ENCODE results near the gene DCUN1D4.
"Not testable (repeated sequence)": the region's sequence is repeated elsewhere in the genome, so short reads cannot be mapped to it uniquely, and the experiment has no call there.

Gene DCUN1D4

GRCh38 chr4:51895816-51896408, 53.0 kb downstream of the DCUN1D4 start:
- no peak for DNase-seq

GRCh38 chr4:51901363-51901762, 58.4 kb downstream of the DCUN1D4 start:
- no peak for DNase-seq

- no peak for DNase-seq
Measured at GRCh38 chr4:51906167-51906958, 63.4 kb downstream of the DCUN1D4 start.

- no peak for DNase-seq
Measured at GRCh38 chr4:51907006-51907669, 64.2 kb downstream of the DCUN1D4 start.

GRCh38 chr4:51909236-51909703, 66.3 kb downstream of the DCUN1D4 start:
- no peak for DNase-seq

GRCh38 chr4:51918251-51918650, 75.3 kb downstream of the DCUN1D4 start:
- no peak for DNase-seq

- DNase-seq: no peak
Measured at GRCh38 chr4:51923343-51923742, 80.4 kb downstream of the DCUN1D4 start.

GRCh38 chr4:51925307-51925706, 82.4 kb downstream of the DCUN1D4 start:
- DNase-seq: no peak

- DNase-seq: no peak
Measured at GRCh38 chr4:51930557-51930956, 87.6 kb downstream of the DCUN1D4 start.

- no peak for DNase-seq
Measured at GRCh38 chr4:51931461-51931860, 88.5 kb downstream of the DCUN1D4 start.

GRCh38 chr4:51932261-51932660, 89.3 kb downstream of the DCUN1D4 start:
- DNase-seq: no peak

GRCh38 chr4:51932684-51933083, 89.7 kb downstream of the DCUN1D4 start:
- no peak for DNase-seq

- DNase-seq: not testable (repeated sequence)
Measured at GRCh38 chr4:51940460-51940859, 97.5 kb downstream of the DCUN1D4 start.

- no peak for DNase-seq
Measured at GRCh38 chr4:51942108-51942832, 99.3 kb downstream of the DCUN1D4 start.

- no peak for DNase-seq
Measured at GRCh38 chr4:51942833-51943215, 99.9 kb downstream of the DCUN1D4 start.

GRCh38 chr4:51943221-51943620, 100.3 kb downstream of the DCUN1D4 start:
- no peak for DNase-seq

GRCh38 chr4:51958199-51958968, 115.4 kb downstream of the DCUN1D4 start:
- DNase-seq: no peak

GRCh38 chr4:51960486-51960885, 117.5 kb downstream of the DCUN1D4 start:
- DNase-seq: no peak

- no peak for DNase-seq
Measured at GRCh38 chr4:51963841-51964517, 121.0 kb downstream of the DCUN1D4 start.

GRCh38 chr4:51965862-51966261, 122.9 kb downstream of the DCUN1D4 start:
- no peak for DNase-seq
